ENCODE measurements around the gene FOXRED2. TPM values are rescaled to one million over a fixed set of nuclear protein-coding genes. Genes with fewer than 3 reads are reported as not detected.

The FOXRED2 gene
- total RNA-seq, 1 donor from 2014 or later: 15.3 TPM

- ATAC-seq (no peak), DNase-seq (no peak)
- Histone ChIP-seq H3K27me3 (no peaks in the 10 kb centered on the region), H3K36me3 (peaks cover 10% of the 10 kb centered on the region), H3K4me1 (peaks cover 57% of the 10 kb centered on the region), H3K9me3 (no peaks in the 10 kb centered on the region), H3K4me3 (no peak overlapping the region), H3K27ac (peak overlapping the region; percentile 75)
- intact Hi-C loops (cut with DNase I): loop anchor here (5.0 kb wide), 2 partner anchors 80 to 165 kb away; partner anchors contain the start of gene MYH9
- TF ChIP-seq CTCF (IDR thresholded peaks at IDR 0.05): no peak
These were observed 39.6 kb downstream of the FOXRED2 start for GRCh38 chr22:36467042-36467810.

DNA sequence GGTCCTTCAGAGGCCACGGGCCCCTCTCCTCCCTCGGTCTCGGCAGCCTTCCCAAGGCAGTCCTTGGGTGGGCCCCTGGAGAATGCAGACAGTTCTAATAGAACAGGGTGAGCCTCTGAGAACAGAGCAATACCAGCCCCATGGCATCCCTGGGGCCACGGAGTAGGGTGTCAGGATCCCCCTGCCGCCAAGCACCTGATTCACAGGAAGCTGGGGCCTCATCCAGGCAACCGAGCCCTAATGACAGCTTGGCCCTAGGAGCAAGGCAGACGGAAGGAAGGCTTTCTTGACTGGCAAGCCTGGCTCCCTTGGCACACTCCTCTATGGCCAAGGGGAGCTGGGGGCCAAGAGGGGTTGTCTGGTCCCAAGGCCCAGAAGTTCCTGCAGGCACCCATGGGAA lies 40.6 kb downstream of the FOXRED2 start:
- H3K36me3 ChIP-seq: peaks cover under 1% of the 10 kb centered on the region
- peak overlapping the region; percentile 75 for H3K27ac ChIP-seq
- DNase-seq: no peak
- no peak for ATAC-seq
- no peaks in the 10 kb centered on the region for H3K9me3 ChIP-seq
- H3K27me3 ChIP-seq: no peaks in the 10 kb centered on the region
- H3K4me3 ChIP-seq: no peak overlapping the region
- no peak for TF ChIP-seq CTCF (IDR thresholded peaks at IDR 0.05)
- intact Hi-C loops (cut with DNase I): loop anchor here (5.0 kb wide), 2 partner anchors 79 to 164 kb away; partner anchors contain the start of gene MYH9
- H3K4me1 ChIP-seq: peaks cover 63% of the 10 kb centered on the region

DNA sequence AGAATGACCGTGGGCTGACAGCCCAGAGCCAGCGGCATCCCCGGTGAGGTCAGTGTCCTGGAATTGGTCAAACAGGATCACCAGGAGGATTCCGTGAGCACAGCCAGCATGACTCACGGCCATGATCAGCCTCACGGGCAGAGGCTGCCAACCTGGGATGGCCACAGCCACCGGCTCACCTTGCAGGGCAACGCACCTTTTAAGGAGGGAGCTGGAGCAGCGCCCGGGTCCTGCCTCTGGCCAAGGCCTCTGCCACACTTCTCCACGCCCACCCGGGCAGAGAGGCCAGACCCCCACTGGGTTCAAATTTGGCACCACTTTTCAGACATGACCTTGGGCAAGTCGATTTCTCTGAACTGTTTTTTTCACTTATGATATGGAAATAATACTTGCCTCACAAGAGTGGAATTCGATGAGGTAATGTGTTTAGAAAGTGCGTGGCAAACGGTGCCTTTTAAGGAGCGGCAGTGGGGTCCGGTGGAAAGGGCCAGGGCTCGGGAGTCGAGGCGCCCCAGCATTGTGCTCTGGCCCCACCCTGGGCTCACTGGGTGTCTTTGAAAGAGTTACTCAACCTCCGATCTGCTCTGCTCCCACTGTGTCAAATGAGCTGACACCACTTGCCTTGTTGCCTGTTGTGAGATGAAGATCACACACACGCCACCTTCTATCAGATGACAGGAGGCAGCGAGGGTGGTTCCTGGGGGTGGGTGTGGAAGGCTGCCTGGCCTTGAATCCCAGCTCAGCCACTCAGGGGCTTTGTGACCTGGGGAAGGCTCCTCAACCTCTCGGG lies 41.4 kb downstream of the FOXRED2 start:
- H3K4me1 ChIP-seq: peaks cover 58% of the 10 kb centered on the region
- intact Hi-C loops (cut with DNase I): loop anchor here (5.0 kb wide), 2 partner anchors 78 to 163 kb away; partner anchors contain the start of gene MYH9

GRCh38 chr22:36464715-36465231 lies 42.1 kb downstream of the FOXRED2 start:
- TF ChIP-seq CTCF (IDR thresholded peaks at IDR 0.05): no peak
- DNase-seq (no peak), ATAC-seq (no peak)
- Histone ChIP-seq H3K27me3 (no peaks in the 10 kb centered on the region), H3K27ac (peak overlapping the region; percentile 75), H3K9me3 (no peaks in the 10 kb centered on the region), H3K4me1 (peaks cover 52% of the 10 kb centered on the region), H3K4me3 (no peak overlapping the region), H3K36me3 (no peaks in the 10 kb centered on the region)
- intact Hi-C loops (cut with DNase I): loop anchor here (5.0 kb wide), 2 partner anchors 77 to 162 kb away; partner anchors contain the start of gene MYH9

More for the DNA sequence above, 41.4 kb downstream of the FOXRED2 start:
- Histone ChIP-seq H3K36me3 (no peaks in the 10 kb centered on the region), H3K27ac (peak overlapping the region; percentile 75), H3K4me3 (no peak overlapping the region), H3K27me3 (no peaks in the 10 kb centered on the region), H3K9me3 (no peaks in the 10 kb centered on the region)
- no peak for TF ChIP-seq CTCF (IDR thresholded peaks at IDR 0.05)
- DNase-seq (peak; percentile 87), ATAC-seq (peak; percentile 68)

DNA sequence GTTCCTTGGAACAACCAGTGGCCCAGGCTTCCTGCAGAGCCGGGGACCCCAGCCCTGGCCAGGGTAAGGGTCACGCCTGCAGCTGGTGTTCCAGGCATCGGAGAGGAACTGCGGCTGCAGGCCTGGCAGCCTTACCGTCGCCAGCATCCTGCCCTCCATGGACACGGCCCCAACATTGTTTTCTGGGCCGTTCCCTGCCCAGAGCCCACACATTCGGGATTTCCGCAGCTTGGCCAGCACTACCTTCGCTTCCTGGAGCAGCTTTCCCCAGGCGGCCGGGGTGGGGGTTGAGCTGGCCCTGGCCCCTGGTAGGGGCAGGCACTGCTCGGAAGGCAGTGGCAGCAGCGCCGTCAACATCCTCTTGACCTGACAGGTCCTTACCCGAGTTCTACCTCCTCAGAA lies 43.1 kb downstream of the FOXRED2 start:
- peaks cover 49% of the 10 kb centered on the region for H3K4me1 ChIP-seq
- DNase-seq: peak; percentile 77
- ATAC-seq: peak; percentile 34
- H3K4me3 ChIP-seq: no peak overlapping the region
- TF ChIP-seq CTCF (IDR thresholded peaks at IDR 0.05): no peak
- H3K9me3 ChIP-seq: no peaks in the 10 kb centered on the region
- peak overlapping the region; percentile 75 for H3K27ac ChIP-seq
- H3K27me3 ChIP-seq: no peaks in the 10 kb centered on the region
- no peaks in the 10 kb centered on the region for H3K36me3 ChIP-seq
- intact Hi-C loops (cut with DNase I): no loop called here
